Measurements from ENCODE around the gene NEK9.

NEK9 gene

DNA sequence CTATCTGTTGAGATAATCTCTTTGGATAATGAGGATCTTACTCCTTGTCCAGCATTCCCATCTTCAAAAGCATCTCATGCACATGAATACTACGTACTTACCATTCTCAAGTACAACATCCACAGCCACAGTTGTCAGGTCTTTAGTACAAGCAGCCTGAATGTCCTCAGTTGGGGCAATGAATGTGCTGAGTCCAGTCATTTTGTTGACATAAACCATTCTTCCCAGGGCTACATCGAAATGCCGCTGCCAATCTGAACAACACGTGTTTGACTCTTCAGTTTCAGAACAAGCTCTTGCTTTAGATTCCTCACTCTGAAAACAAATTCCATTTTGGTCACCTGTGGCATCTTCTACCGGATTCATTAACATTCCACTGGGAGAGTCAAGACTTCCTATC lies 80.6 kb downstream of the NEK9 start:
- peaks cover 25% of the 10 kb centered on the region for H3K4me1 ChIP-seq (ENCODE audit: insufficient read depth, low read length, severe bottlenecking)
- TF ChIP-seq, protein P1, sequence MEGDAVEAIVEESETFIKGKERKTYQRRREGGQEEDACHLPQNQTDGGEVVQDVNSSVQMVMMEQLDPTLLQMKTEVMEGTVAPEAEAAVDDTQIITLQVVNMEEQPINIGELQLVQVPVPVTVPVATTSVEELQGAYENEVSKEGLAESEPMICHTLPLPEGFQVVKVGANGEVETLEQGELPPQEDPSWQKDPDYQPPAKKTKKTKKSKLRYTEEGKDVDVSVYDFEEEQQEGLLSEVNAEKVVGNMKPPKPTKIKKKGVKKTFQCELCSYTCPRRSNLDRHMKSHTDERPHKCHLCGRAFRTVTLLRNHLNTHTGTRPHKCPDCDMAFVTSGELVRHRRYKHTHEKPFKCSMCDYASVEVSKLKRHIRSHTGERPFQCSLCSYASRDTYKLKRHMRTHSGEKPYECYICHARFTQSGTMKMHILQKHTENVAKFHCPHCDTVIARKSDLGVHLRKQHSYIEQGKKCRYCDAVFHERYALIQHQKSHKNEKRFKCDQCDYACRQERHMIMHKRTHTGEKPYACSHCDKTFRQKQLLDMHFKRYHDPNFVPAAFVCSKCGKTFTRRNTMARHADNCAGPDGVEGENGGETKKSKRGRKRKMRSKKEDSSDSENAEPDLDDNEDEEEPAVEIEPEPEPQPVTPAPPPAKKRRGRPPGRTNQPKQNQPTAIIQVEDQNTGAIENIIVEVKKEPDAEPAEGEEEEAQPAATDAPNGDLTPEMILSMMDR (IDR thresholded peaks at IDR 0.05; ENCODE audit: low read length): no peak
- no peak for TF ChIP-seq EZH2 (IDR thresholded peaks at IDR 0.05; ENCODE audit: borderline replicate concordance, low read length)
- no peaks in the 10 kb centered on the region for H3K79me2 ChIP-seq (ENCODE audit: insufficient read depth, low read length)

DNA sequence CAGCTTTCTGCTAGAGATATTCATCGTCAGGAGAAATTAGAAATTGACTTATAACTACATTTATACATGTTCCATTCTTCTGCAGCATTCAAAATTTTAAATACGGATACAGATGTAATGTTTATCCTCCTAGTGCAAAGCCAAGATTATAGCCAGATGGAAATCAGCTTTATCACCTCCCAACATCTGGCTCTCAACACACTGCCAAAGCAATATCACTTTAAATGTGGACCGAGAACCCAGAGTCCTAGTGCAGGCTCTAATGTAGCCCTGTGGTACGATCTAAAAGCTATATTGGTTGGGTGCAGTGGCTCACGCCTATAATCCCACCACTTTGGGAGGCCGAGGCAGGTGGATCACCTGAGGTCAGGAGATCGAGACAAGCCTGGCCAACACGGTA lies 82.1 kb downstream of the NEK9 start:
- Histone ChIP-seq H3K79me2 (ENCODE audit: insufficient read depth, low read length) (no peaks in the 10 kb centered on the region), H3K27me3 (ENCODE audit: insufficient read depth, low read length) (no peaks in the 10 kb centered on the region), H3K9ac (ENCODE audit: low read length) (no peak overlapping the region), H3K4me2 (ENCODE audit: low read length) (no peak overlapping the region), H3K9me2 (ENCODE audit: low read depth, low read length) (no peaks in the 10 kb centered on the region), H2AFZ (ENCODE audit: low read length) (no peak overlapping the region), H4K20me1 (ENCODE audit: insufficient read depth, low read length) (no peaks in the 10 kb centered on the region), H3K36me3 (ENCODE audit: insufficient read depth, low read length) (peaks cover 36% of the 10 kb centered on the region; the same call in 1 of the 2 replicates), H3K4me3 (ENCODE audit: low read depth, low read length, poor library complexity, severe bottlenecking) (no peak overlapping the region), H3K9me3 (ENCODE audit: low read length) (no peaks in the 10 kb centered on the region), H3K4me1 (ENCODE audit: insufficient read depth, low read length, severe bottlenecking) (peaks cover 11% of the 10 kb centered on the region), H3F3A (ENCODE audit: insufficient read depth, low read length) (no peaks in the 10 kb centered on the region), H3K27ac (ENCODE audit: low read depth, low read length, poor library complexity, severe bottlenecking) (no peak overlapping the region)
- TF ChIP-seq EZH2 (IDR thresholded peaks at IDR 0.05; ENCODE audit: borderline replicate concordance, low read length): no peak
- TF ChIP-seq, protein P1 (IDR thresholded peaks at IDR 0.05; ENCODE audit: low read length): no peak

More for the DNA sequence above, 80.6 kb downstream of the NEK9 start:
- Histone ChIP-seq H3K4me3 (ENCODE audit: low read depth, low read length, poor library complexity, severe bottlenecking) (no peak overlapping the region), H3K27me3 (ENCODE audit: insufficient read depth, low read length) (no peaks in the 10 kb centered on the region), H3K4me2 (ENCODE audit: low read length) (no peak overlapping the region), H3F3A (ENCODE audit: insufficient read depth, low read length) (no peaks in the 10 kb centered on the region), H3K36me3 (ENCODE audit: insufficient read depth, low read length) (peaks cover 36% of the 10 kb centered on the region; the same call in 1 of the 2 replicates), H4K20me1 (ENCODE audit: insufficient read depth, low read length) (no peaks in the 10 kb centered on the region), H3K9me3 (ENCODE audit: low read length) (no peaks in the 10 kb centered on the region), H2AFZ (ENCODE audit: low read length) (no peak overlapping the region), H3K9me2 (ENCODE audit: low read depth, low read length) (no peaks in the 10 kb centered on the region), H3K27ac (ENCODE audit: low read depth, low read length, poor library complexity, severe bottlenecking) (no peak overlapping the region), H3K9ac (ENCODE audit: low read length) (no peak overlapping the region)

DNA sequence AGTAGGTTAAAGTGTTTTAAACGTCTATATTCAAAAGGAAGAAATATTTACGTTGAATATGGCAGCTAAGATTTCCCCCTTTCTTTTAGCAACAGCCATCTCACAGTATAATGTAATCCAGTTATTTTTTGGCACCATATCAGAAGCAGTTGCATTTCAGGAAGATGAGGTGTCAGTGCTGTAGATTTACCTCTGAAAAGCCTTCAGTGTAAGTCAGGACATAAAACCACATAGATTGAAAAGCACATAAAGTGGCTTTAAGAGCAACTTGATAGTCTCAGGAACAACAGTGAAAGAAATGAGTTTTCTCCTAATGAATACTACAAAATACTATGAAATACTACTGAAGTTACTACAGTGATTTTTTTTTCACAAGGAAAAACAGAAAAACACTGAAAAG lies 82.5 kb downstream of the NEK9 start:
- no peak overlapping the region for H2AFZ ChIP-seq (ENCODE audit: low read length)
- no peaks in the 10 kb centered on the region for H3K27me3 ChIP-seq (ENCODE audit: insufficient read depth, low read length)
- H3K36me3 ChIP-seq (ENCODE audit: insufficient read depth, low read length): peaks cover 33% of the 10 kb centered on the region; the same call in 1 of the 2 replicates
- H3K79me2 ChIP-seq (ENCODE audit: insufficient read depth, low read length): no peaks in the 10 kb centered on the region
- no peaks in the 10 kb centered on the region for H3K9me2 ChIP-seq (ENCODE audit: low read depth, low read length)
- no peak overlapping the region for H3K9ac ChIP-seq (ENCODE audit: low read length)
- H3F3A ChIP-seq (ENCODE audit: insufficient read depth, low read length): no peaks in the 10 kb centered on the region
- no peak overlapping the region for H3K4me3 ChIP-seq (ENCODE audit: low read depth, low read length, poor library complexity, severe bottlenecking)
- H4K20me1 ChIP-seq (ENCODE audit: insufficient read depth, low read length): no peaks in the 10 kb centered on the region
- H3K4me2 ChIP-seq (ENCODE audit: low read length): no peak overlapping the region
- TF ChIP-seq, protein P1 (IDR thresholded peaks at IDR 0.05; ENCODE audit: low read length): no peak
- no peak for TF ChIP-seq EZH2 (IDR thresholded peaks at IDR 0.05; ENCODE audit: borderline replicate concordance, low read length)
- peaks cover 8% of the 10 kb centered on the region for H3K4me1 ChIP-seq (ENCODE audit: insufficient read depth, low read length, severe bottlenecking)
- H3K27ac ChIP-seq (ENCODE audit: low read depth, low read length, poor library complexity, severe bottlenecking): no peak overlapping the region
- H3K9me3 ChIP-seq (ENCODE audit: low read length): no peaks in the 10 kb centered on the region

All from OCI-LY1 (cell line).